ENCODE data around the gene SLC4A4.

The SLC4A4 gene

GRCh38 chr4:71417150-71417549 lies 78.3 kb downstream of the SLC4A4 start:
- no peak for DNase-seq

GRCh38 chr4:71426381-71427042 lies 87.7 kb downstream of the SLC4A4 start:
- no peak for DNase-seq

- DNase-seq: no peak
Observed at GRCh38 chr4:71429106-71429505, 90.3 kb downstream of the SLC4A4 start.

- DNase-seq: no peak
Observed at GRCh38 chr4:71429962-71430361, 91.1 kb downstream of the SLC4A4 start.

- DNase-seq: no peak
Observed at GRCh38 chr4:71430609-71431008, 91.8 kb downstream of the SLC4A4 start.

GRCh38 chr4:71440612-71441011 lies 101.8 kb downstream of the SLC4A4 start:
- DNase-seq: no peak

- no peak for DNase-seq
Observed at GRCh38 chr4:71441186-71442169, 102.7 kb downstream of the SLC4A4 start.

GRCh38 chr4:71442336-71442735 lies 103.5 kb downstream of the SLC4A4 start:
- no peak for DNase-seq

GRCh38 chr4:71444395-71444794 lies 105.6 kb downstream of the SLC4A4 start:
- no peak for DNase-seq

GRCh38 chr4:71445811-71446210 lies 107.0 kb downstream of the SLC4A4 start:
- no peak for DNase-seq

GRCh38 chr4:71446479-71447081 lies 107.8 kb downstream of the SLC4A4 start:
- no peak for DNase-seq

- no peak for DNase-seq
Observed at GRCh38 chr4:71449040-71449439, 110.2 kb downstream of the SLC4A4 start.

- DNase-seq: no peak
Observed at GRCh38 chr4:71449878-71450277, 111.1 kb downstream of the SLC4A4 start.

GRCh38 chr4:71453531-71453930 lies 114.7 kb downstream of the SLC4A4 start:
- DNase-seq: no peak

- no peak for DNase-seq
Observed at GRCh38 chr4:71456841-71457240, 118.0 kb downstream of the SLC4A4 start.

GRCh38 chr4:71460371-71460770 lies 121.6 kb downstream of the SLC4A4 start:
- no peak for DNase-seq

GRCh38 chr4:71461422-71461821 lies 122.6 kb downstream of the SLC4A4 start:
- DNase-seq: no peak

- DNase-seq: no peak
Observed at GRCh38 chr4:71466775-71467174, 128.0 kb downstream of the SLC4A4 start.

GRCh38 chr4:71468116-71468710 lies 129.4 kb downstream of the SLC4A4 start:
- no peak for DNase-seq

- no peak for DNase-seq
Observed at GRCh38 chr4:71469541-71469940, 130.7 kb downstream of the SLC4A4 start.

GRCh38 chr4:71470524-71470923 lies 131.7 kb downstream of the SLC4A4 start:
- DNase-seq: no peak

GRCh38 chr4:71472946-71473345 lies 134.1 kb downstream of the SLC4A4 start:
- DNase-seq: no peak

GRCh38 chr4:71473541-71474240 lies 134.9 kb downstream of the SLC4A4 start:
- no peak for DNase-seq

All from activated naive CD4-positive, alpha-beta T cell treated with Interleukin-2 at 50 U/mL for 16 hours (primary cell).